Neuron (in vitro differentiated cells): ENCODE measurements around the gene GAB1.

ENCODE experiments used
- H2AFZ ChIP-seq: one replicate; pipeline ENCODE4 v1.6.1; 2013; ENCODE audit warnings: low read depth, mild to moderate bottlenecking, inconsistent platforms, low read length, moderate library complexity
- H3K27me3 ChIP-seq: one replicate; pipeline ENCODE4 v1.6.1; 2013; ENCODE audit warnings: low read length; ENCODE audit not compliant: insufficient read depth
- H3K36me3 ChIP-seq: one replicate; pipeline ENCODE4 v1.6.1; 2013; ENCODE audit warnings: low read length; ENCODE audit not compliant: insufficient read depth
- H3K4me1 ChIP-seq: one replicate; pipeline ENCODE4 v1.6.1; 2013; ENCODE audit warnings: low read length; ENCODE audit not compliant: insufficient read depth
- H3K4me3 ChIP-seq: 2 replicates; pipeline ENCODE4 v1.5.1; 2013; ENCODE audit warnings: mild to moderate bottlenecking, low read length, moderate library complexity
- H3K9me3 ChIP-seq: one replicate; pipeline ENCODE4 v1.6.1; 2013; ENCODE audit warnings: low read length

The GAB1 gene

DNA sequence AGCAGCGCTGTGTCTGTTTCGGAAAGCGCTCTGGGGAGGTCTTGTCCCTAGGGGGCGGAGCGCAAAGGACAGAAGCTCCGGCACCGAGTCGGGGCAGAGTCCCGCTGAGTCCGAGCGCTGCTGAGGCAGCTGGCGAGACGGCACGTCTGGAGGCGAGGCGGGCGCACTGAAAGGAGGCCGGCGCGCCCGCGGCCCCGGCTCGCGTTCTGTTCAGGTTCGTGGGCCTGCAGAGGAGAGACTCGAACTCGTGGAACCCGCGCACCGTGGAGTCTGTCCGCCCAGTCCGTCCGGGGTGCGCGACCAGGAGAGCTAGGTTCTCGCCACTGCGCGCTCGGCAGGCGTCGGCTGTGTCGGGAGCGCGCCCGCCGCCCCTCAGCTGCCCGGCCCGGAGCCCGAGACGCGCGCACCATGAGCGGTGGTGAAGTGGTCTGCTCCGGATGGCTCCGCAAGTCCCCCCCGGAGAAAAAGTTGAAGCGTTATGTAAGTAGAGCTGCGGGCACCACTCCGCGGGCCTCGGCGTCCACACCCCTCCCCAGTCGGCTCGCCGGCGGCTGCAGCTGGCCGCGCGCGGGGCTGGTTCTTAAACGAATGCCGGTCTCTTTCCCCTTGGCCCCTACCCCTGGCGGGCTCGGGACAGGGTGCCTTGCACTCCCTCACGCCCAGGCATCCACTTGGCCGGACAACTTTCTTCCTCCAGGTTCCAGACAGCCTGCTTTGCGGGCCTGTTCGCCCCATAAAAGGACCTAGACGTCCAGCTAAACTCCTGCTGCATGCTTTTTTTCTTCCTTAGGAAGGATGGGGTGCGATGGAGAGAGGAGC lies at the start of gene GAB1:
Gene GAB1 (plus strand): TSS at position 96 of the 819 bp plus-strand sequence. CDS start 313 bp downstream, at position 409.
- peaks cover 5% of the 10 kb centered on the region for H3K4me1 ChIP-seq
- H3K4me3 ChIP-seq, result peak within 1 kb of the TSS; percentile 95
- H2AFZ ChIP-seq, result peak within 1 kb of the TSS; percentile 88
- H3K9me3 ChIP-seq, result no peaks in the 10 kb centered on the region
- H3K36me3 ChIP-seq, result no peaks in the 10 kb centered on the region
- no peaks in the 10 kb centered on the region for H3K27me3 ChIP-seq

DNA sequence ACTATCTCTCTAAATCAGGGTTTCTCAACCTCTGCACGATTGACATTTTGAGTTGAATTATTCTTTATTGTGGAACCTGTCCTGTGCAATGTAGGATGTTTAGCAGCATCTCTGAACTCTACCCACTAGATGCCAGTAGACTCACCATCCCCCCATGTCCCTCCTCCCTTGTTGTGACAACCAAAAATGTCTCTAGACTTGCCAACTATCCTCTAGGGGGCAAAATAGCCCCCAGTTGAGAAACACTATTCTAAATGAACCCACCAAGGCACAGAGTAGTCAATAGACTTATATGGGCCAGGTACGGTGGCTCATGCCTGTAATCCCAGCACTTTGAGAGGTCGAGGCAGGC lies 49.1 kb upstream of the GAB1 start:
- Histone ChIP-seq H3K4me1 (peaks cover 14% of the 10 kb centered on the region), H3K36me3 (no peaks in the 10 kb centered on the region), H3K27me3 (no peaks in the 10 kb centered on the region), H3K4me3 (no peak overlapping the region), H2AFZ (no peak overlapping the region), H3K9me3 (no peaks in the 10 kb centered on the region)

DNA sequence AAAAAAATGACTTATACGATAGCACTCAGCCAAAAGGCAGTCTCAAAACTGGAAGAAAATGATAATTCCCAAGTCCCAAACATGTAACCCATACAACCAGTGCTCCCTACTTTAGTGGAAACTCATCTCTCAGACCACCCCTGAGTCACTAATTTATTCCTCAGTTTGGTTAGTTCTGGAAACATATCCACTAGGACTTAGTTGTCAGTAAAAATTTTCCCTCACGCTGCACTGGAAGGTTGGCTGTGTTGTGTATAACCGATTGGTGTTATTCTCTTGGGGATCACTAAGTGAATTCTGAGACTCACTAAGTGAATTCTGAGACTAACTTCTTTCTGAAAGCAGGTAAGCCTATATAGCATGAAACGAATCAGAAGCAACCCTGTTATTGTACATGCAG lies 48.5 kb upstream of the GAB1 start:
- H3K36me3 ChIP-seq, result no peaks in the 10 kb centered on the region
- peaks cover 14% of the 10 kb centered on the region for H3K4me1 ChIP-seq
- no peaks in the 10 kb centered on the region for H3K27me3 ChIP-seq
- H3K4me3 ChIP-seq, result no peak overlapping the region
- H2AFZ ChIP-seq, result no peak overlapping the region
- no peaks in the 10 kb centered on the region for H3K9me3 ChIP-seq

- Histone ChIP-seq H3K4me3 (no peak overlapping the region), H3K36me3 (no peaks in the 10 kb centered on the region), H3K9me3 (no peaks in the 10 kb centered on the region), H2AFZ (no peak overlapping the region), H3K27me3 (no peaks in the 10 kb centered on the region), H3K4me1 (peaks cover 14% of the 10 kb centered on the region)
These were observed 47.3 kb upstream of the GAB1 start for GRCh38 chr4:143289370-143289769.

DNA sequence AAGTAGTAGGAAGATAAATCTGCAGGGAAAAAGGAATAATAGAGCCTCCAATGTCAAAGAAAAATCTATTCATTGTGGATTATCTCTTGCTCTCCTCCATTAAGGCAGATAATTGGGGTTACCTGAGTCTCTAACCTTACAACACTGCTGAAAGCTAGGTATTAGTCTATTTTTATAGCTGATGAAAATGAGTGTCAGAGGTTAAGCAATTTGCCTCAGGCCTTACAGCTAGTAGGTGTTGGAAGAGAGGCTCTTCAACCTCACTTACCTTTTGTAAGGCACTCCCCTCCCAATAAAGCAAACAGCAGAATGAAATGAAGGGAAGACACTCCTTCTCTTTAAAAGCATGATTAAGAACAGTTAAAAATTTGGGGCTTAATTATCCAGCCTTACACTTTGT lies 45.4 kb upstream of the GAB1 start:
- peaks cover 8% of the 10 kb centered on the region for H3K4me1 ChIP-seq
- H2AFZ ChIP-seq, result no peak overlapping the region
- no peaks in the 10 kb centered on the region for H3K27me3 ChIP-seq
- no peak overlapping the region for H3K4me3 ChIP-seq
- no peaks in the 10 kb centered on the region for H3K36me3 ChIP-seq
- no peaks in the 10 kb centered on the region for H3K9me3 ChIP-seq

DNA sequence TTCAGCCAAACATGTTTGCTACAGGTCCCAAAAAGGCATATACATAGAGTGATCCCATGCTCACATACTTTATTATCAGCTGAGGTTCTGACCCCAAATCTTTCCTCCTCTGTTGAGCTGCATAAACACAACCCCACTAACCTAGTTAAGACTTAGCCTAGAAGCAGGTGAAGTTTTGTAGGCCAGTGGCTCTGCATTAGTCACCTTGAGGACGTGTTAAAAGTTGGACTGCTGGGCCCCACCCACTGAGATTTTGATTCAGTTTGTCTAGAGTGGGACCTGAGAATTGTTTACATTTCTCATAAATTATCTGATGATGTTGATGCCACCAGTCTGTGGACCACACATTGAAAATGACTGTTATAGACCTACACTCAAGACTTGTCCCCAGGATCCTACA lies 43.8 kb upstream of the GAB1 start:
- Histone ChIP-seq H3K9me3 (no peaks in the 10 kb centered on the region), H3K27me3 (no peaks in the 10 kb centered on the region), H3K4me3 (no peak overlapping the region), H3K4me1 (no peaks in the 10 kb centered on the region), H3K36me3 (no peaks in the 10 kb centered on the region), H2AFZ (no peak overlapping the region)

DNA sequence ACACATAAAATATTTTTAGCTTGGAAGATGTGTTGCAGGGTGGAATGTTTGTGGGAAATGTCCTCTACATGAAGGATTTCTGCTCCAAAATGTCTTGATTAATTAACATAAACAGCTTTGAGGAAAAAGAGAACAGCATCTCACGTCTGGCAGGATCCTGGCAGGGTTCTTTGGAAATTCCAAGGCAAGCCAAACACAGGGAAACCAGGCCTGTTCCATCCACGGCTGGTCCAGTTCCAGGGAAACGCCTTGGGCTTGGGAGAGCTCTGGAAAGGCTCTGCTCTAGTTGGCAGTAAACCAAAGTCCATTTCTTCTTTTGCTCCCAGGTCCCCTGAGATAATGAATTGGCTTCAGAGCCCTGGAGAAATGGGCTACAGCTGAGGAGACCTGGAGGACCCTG lies 42.4 kb upstream of the GAB1 start:
- no peaks in the 10 kb centered on the region for H3K27me3 ChIP-seq
- no peak overlapping the region for H3K4me3 ChIP-seq
- H3K36me3 ChIP-seq, result no peaks in the 10 kb centered on the region
- no peaks in the 10 kb centered on the region for H3K4me1 ChIP-seq
- H2AFZ ChIP-seq, result no peak overlapping the region
- H3K9me3 ChIP-seq, result no peaks in the 10 kb centered on the region

DNA sequence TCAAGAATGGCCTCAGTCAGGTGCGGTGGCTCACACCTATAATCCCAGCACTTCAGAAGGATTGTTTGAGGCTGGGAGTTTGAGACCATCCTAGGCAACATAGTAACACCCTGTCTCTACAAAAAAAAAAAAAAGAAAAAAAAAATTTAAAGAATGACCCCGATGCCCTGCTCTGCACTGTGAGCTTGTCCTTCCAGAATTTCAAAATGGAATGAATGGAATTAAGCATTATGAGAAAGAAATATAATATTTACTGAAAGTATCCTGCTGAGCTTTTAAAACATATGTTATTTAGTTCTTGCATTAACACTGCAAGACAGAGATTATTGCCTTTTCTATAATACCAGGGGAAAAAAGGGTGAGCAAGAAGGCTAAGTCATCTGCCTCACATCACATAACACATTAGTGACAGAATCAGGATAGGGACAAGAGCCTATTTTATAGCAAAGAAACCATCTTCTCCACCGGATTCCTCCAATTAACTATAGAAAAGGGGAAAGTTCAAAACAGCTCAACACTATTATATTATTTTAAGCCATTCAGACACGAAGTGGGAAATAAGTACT lies 41.9 kb upstream of the GAB1 start:
- Histone ChIP-seq H3K9me3 (no peaks in the 10 kb centered on the region), H3K27me3 (no peaks in the 10 kb centered on the region), H3K4me1 (no peaks in the 10 kb centered on the region), H3K4me3 (no peak overlapping the region), H3K36me3 (no peaks in the 10 kb centered on the region), H2AFZ (no peak overlapping the region)

- H3K27me3 ChIP-seq, result no peaks in the 10 kb centered on the region
- no peaks in the 10 kb centered on the region for H3K4me1 ChIP-seq
- no peak overlapping the region for H3K4me3 ChIP-seq
- no peaks in the 10 kb centered on the region for H3K9me3 ChIP-seq
- H2AFZ ChIP-seq, result no peak overlapping the region
- H3K36me3 ChIP-seq, result no peaks in the 10 kb centered on the region
These were observed 40.1 kb upstream of the GAB1 start for GRCh38 chr4:143296397-143297067.

DNA sequence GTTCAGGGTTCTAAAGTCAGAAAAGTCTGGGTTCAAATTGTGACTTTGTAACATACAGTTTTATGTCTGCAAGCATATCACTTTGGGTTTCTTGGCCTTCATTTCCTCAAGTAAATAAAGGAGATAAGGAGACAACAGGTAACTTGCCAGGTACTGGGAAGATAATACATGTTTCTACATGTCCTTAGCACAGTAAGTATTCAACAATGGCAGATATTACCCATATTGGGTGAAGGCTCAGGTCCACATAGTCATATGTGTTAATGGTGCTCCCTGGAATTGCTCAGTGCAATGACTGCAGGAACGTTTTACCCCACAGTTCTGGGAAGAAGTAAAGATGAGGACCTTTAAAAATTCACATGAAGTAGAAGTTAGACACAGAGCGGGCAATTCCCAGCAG lies 35.8 kb upstream of the GAB1 start:
- Histone ChIP-seq H3K9me3 (no peaks in the 10 kb centered on the region), H2AFZ (no peak overlapping the region), H3K4me1 (no peaks in the 10 kb centered on the region), H3K4me3 (no peak overlapping the region), H3K27me3 (no peaks in the 10 kb centered on the region), H3K36me3 (no peaks in the 10 kb centered on the region)

DNA sequence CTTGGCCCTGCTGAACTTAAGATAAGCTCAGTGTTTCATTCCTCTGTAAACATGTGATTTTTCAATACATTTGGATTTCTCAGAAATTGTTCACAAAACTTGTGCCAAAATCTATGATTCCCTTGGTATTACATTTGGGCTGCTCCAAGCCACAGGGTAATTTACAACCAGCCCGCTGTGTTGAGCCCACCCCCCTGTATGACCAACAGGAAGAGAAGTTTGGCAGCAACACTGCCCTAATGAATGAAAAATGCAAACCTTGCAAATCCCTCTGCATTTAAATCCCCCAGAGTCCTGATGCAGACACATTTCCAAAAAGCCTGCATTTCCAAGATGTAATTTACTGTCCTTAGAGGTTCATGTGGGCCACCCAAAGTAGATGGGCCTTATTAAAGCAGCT lies 34.1 kb upstream of the GAB1 start:
- H3K4me1 ChIP-seq, result no peaks in the 10 kb centered on the region
- H3K27me3 ChIP-seq, result no peaks in the 10 kb centered on the region
- H2AFZ ChIP-seq, result no peak overlapping the region
- H3K4me3 ChIP-seq, result no peak overlapping the region
- H3K36me3 ChIP-seq, result no peaks in the 10 kb centered on the region
- no peaks in the 10 kb centered on the region for H3K9me3 ChIP-seq

GRCh38 chr4:143306788-143307187 lies 29.9 kb upstream of the GAB1 start:
- H2AFZ ChIP-seq, result no peak overlapping the region
- H3K36me3 ChIP-seq, result no peaks in the 10 kb centered on the region
- no peaks in the 10 kb centered on the region for H3K9me3 ChIP-seq
- H3K27me3 ChIP-seq, result peaks cover 3% of the 10 kb centered on the region
- no peaks in the 10 kb centered on the region for H3K4me1 ChIP-seq
- no peak overlapping the region for H3K4me3 ChIP-seq

DNA sequence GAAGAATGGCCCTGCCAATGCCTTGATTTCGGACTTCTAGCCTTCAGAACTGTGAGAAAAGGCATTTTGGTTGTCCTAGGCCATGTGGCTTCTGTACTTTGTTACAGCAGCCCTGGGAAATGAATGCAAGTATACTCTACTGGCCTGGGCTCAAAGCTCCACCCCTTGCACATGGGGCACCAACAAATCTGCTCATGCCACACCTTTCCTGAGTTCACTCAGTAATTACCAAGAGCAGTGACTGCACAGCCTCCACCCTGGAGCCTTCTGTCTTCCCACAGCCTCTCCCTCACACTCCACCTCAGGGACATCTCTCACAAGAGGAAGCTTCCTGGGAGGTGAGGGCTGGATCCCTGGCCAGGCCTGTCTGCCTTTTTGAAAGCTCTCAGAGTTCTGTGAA lies 29.1 kb upstream of the GAB1 start:
- no peaks in the 10 kb centered on the region for H3K36me3 ChIP-seq
- no peaks in the 10 kb centered on the region for H3K9me3 ChIP-seq
- H3K4me3 ChIP-seq, result no peak overlapping the region
- H3K4me1 ChIP-seq, result no peaks in the 10 kb centered on the region
- no peak overlapping the region for H2AFZ ChIP-seq
- peaks cover 3% of the 10 kb centered on the region for H3K27me3 ChIP-seq
